Activated naive CD8-positive, alpha-beta T cell (primary cell): Measurements from ENCODE around the gene HBQ1.
"Not testable (repeated sequence)": the region's sequence is repeated elsewhere in the genome, so short reads cannot be mapped to it uniquely, and the experiment has no call there.

Source experiments
- H3K27ac Mint-ChIP-seq: one replicate; pipeline ENCODE4 v1.8.0; 2021; ENCODE audit warnings: mixed read lengths
- H3K27me3 Mint-ChIP-seq: one replicate; pipeline ENCODE4 v1.8.0; 2021; ENCODE audit warnings: mixed read lengths
- H3K36me3 Mint-ChIP-seq: one replicate; pipeline ENCODE4 v1.8.0; 2021; ENCODE audit warnings: mixed read lengths
- H3K4me1 Mint-ChIP-seq: one replicate; pipeline ENCODE4 v1.8.0; 2021; ENCODE audit warnings: low read depth, mixed read lengths
- H3K4me3 Mint-ChIP-seq: one replicate; pipeline ENCODE4 v1.8.0; 2021; ENCODE audit warnings: mild to moderate bottlenecking, mixed read lengths
- H3K9me3 Mint-ChIP-seq: one replicate; pipeline ENCODE4 v1.8.0; 2021; ENCODE audit warnings: low read depth, mixed read lengths

Gene HBQ1

DNA sequence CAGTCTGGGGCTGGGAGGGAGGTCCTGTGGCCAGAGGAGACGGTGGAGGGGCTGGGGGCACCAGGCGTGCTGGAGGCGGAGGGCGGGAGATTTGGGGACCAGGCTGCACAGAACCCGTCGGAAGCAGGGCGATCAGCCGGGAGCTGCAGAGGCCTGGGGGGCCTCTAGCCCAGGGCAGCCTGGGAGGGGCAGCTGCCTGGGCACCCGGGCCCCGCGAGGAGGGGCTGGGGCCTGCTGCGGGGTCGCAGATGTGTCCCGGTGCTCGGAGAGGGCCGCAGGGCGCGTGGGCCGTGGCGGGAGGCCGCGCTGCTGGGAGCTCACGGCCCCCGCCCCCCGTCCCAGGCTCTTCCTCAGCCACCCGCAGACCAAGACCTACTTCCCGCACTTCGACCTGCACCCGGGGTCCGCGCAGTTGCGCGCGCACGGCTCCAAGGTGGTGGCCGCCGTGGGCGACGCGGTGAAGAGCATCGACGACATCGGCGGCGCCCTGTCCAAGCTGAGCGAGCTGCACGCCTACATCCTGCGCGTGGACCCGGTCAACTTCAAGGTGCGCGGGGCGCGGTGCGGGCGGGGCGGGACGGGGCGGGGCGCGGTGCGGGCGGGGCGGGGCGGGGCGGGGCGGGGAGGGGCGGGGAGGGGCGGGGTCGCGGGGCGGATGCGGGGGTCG is 26.6 kb upstream of the HBQ1 start:
- peaks cover 12% of the 10 kb centered on the region for H3K27me3 Mint-ChIP-seq

DNA sequence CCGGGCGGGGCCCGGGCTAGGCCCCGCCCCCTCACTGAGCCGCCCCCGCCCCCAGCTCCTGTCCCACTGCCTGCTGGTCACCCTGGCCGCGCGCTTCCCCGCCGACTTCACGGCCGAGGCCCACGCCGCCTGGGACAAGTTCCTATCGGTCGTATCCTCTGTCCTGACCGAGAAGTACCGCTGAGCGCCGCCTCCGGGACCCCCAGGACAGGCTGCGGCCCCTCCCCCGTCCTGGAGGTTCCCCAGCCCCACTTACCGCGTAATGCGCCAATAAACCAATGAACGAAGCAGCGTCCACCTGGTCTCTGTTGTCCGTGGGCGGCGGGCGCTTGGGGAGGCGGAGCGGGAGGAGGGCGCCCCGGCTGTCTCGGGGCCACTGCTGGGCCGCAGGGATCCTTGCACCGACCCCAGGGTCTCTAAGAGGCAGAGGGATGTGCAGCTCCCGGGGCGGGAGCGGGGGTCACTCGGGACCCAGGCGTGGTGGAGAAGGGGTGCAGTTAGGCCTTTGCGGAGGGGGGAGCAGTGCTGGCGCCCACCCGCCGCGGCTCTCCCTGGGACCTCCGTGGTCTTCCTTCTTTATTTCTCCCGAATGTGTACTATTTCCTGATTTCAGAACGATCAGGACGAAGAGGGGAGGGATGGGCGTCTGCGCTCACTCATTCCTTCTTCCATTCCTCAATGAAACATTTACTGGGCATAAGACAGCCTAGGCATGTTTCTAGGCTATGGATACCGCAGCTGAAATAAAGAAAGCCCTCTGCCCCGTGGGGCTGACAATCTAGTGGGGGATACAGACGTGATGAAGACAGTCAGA is 25.8 kb upstream of the HBQ1 start:
- H3K27me3 Mint-ChIP-seq: peaks cover 16% of the 10 kb centered on the region
- H3K4me1 Mint-ChIP-seq: peaks cover 5% of the 10 kb centered on the region
- peak overlapping the region; percentile 28 for H3K27ac Mint-ChIP-seq
- no peaks in the 10 kb centered on the region for H3K9me3 Mint-ChIP-seq
- H3K36me3 Mint-ChIP-seq: no peaks in the 10 kb centered on the region
- H3K4me3 Mint-ChIP-seq: peak overlapping the region; percentile 89

More for the DNA sequence above, 26.6 kb upstream of the HBQ1 start:
- not testable (repeated sequence) for H3K4me3 Mint-ChIP-seq, H3K36me3 Mint-ChIP-seq, H3K4me1 Mint-ChIP-seq, H3K9me3 Mint-ChIP-seq, H3K27ac Mint-ChIP-seq

DNA sequence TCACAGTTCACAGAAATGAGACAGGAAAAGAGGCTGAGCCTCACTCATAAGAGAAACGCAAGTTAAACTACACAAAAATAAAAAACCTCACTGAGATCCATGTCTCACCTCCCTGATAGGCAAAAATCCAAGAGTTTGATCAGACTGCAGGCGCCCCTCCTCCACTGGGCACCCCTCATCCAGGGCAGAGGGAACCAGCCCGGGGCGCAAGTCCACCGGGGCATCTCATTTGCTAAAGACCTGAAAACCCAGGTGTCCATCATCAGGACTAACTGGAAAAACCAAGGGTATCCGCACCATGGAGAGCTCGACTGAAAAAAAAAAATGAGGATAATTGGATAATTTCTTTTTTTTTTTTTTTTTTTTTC is 25.2 kb upstream of the HBQ1 start:
- peaks cover 18% of the 10 kb centered on the region for H3K27me3 Mint-ChIP-seq
- H3K4me3 Mint-ChIP-seq: peak overlapping the region; percentile 89
- H3K36me3 Mint-ChIP-seq: no peaks in the 10 kb centered on the region
- no peak overlapping the region for H3K27ac Mint-ChIP-seq
- H3K9me3 Mint-ChIP-seq: no peaks in the 10 kb centered on the region
- peaks cover 5% of the 10 kb centered on the region for H3K4me1 Mint-ChIP-seq

DNA sequence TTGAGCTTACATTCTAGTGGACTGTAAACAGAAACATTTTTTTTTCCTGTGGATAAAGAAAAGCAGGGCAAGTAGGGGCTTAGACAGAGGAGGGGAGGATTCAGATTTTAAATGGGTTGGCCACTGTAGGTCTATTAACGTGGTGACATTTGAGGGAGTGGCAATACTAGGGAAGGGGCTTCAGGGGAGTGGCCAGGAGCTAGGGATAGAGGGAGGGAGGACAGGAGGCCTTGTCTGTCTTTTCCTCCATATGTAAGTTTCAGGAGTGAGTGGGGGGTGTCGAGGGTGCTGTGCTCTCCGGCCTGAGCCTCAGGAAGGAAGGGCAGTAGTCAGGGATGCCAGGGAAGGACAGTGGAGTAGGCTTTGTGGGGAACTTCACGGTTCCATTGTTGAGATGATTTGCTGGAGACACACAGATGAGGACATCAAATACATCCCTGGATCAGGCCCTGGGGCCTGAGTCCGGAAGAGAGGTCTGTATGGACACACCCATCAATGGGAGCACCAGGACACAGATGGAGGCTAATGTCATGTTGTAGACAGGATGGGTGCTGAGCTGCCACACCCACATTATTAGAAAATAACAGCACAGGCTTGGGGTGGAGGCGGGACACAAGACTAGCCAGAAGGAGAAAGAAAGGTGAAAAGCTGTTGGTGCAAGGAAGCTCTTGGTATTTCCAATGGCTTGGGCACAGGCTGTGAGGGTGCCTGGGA is 21.0 kb upstream of the HBQ1 start:
- peaks cover 21% of the 10 kb centered on the region for H3K27me3 Mint-ChIP-seq
- H3K27ac Mint-ChIP-seq: no peak overlapping the region
- H3K36me3 Mint-ChIP-seq: no peaks in the 10 kb centered on the region
- peaks cover 5% of the 10 kb centered on the region for H3K4me1 Mint-ChIP-seq
- no peaks in the 10 kb centered on the region for H3K9me3 Mint-ChIP-seq
- H3K4me3 Mint-ChIP-seq: no peak overlapping the region

DNA sequence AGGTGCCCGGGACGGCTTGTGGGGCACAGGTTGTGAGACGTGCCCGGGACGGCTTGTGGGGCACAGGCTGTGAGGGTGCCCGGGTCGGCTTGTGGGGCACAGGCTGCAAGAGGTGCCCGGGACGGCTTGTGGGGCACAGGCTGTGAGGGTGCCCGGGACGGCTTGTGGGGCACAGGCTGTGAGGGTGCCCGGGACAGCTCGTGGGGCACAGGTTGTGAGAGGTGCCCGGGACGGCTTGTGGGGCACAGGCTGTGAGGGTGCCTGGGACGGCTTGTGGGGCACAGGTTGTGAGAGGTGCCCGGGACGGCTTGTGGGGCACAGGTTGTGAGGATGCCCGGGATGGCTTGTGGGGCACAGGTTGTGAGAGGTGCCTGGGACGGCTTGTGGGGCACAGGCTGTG is 20.0 kb upstream of the HBQ1 start:
- H3K27ac Mint-ChIP-seq, H3K36me3 Mint-ChIP-seq, H3K9me3 Mint-ChIP-seq, H3K4me3 Mint-ChIP-seq, H3K4me1 Mint-ChIP-seq: not testable (repeated sequence)
- peaks cover 15% of the 10 kb centered on the region for H3K27me3 Mint-ChIP-seq

DNA sequence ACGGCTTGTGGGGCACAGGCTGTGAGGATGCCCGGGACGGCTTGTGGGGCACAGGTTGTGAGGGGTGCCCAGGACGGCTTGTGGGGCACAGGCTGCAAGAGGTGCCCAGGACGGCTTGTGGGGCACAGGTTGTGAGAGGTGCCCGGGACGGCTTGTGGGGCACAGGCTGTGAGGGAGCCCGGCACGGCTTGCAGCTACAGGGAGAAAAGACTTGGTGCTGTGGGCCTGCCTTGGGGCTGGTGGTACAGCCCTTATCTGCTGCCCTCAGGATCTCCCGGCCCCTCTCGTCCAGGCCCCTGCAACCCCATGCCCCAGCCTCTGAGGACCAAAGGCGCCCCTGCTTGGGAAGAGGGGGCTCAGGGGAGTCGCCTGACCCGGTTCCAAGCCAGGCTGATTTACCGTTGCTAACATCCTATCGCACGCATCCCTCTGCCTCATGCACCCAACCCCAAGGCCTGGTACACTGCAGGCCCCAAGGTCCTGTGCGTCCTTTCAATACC is 19.5 kb upstream of the HBQ1 start:
- no peaks in the 10 kb centered on the region for H3K4me1 Mint-ChIP-seq
- H3K9me3 Mint-ChIP-seq: no peaks in the 10 kb centered on the region
- H3K27ac Mint-ChIP-seq: no peak overlapping the region
- no peaks in the 10 kb centered on the region for H3K36me3 Mint-ChIP-seq
- no peak overlapping the region for H3K4me3 Mint-ChIP-seq
- H3K27me3 Mint-ChIP-seq: peaks cover 13% of the 10 kb centered on the region

DNA sequence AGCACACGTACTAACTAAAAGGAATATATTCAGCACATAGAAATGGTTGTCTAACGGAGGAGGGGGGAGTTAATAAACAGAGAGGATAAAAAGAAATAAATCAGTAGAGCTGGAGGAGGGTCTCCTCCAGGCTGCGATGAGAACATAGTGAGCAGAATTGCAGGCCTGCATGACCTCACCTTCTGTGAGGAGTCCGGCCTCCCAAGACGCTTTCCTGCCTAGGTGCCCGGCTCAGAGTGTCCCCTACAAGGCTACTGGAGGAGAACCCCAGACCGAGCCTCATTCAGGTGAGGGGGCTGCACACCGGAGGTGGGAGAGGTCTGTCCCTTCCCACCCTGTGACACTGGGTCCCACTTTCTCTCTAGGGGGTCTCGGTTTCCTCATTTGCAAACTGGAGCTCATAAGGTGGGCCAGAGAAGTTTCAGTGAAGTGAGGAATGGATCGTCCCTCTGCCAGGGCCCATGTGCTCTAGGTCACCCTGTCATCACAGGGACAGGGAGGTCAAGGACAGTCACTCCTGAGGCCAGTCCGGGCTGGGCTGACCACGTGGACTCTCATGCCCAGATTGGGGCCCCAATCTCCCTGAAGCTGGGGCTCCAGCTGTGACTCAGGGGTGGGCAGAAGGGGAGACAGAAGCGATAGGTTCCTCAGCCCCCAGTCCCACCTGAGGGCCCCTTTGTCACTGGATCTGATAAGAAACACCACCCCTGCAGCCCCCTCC is 17.8 kb upstream of the HBQ1 start:
- Mint-ChIP-seq H3K27me3 (peaks cover 17% of the 10 kb centered on the region), H3K36me3 (no peaks in the 10 kb centered on the region), H3K4me3 (no peak overlapping the region), H3K27ac (no peak overlapping the region), H3K4me1 (peaks cover 1% of the 10 kb centered on the region), H3K9me3 (no peaks in the 10 kb centered on the region)

DNA sequence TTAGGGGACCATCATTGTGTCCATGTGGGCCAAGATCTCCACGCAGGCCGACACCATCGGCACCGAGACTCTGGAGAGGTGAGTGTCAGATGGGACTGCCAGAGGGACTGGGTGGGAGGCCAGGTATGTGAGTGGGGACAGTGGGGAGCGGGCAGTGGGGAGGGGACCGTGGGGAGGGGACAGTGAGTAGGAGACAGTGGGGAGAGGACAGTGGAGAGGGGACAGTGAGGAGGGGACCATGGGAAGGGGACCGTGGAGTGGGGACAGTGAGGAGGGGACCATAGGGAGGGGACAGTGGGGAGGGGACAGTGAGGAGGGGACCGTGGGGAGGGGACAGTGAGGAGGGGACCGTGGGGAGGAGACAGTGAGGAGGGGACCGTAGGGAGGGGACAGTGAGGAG is 17.1 kb upstream of the HBQ1 start:
- H3K27me3 Mint-ChIP-seq: peaks cover 17% of the 10 kb centered on the region
- H3K36me3 Mint-ChIP-seq, H3K4me1 Mint-ChIP-seq, H3K9me3 Mint-ChIP-seq, H3K27ac Mint-ChIP-seq, H3K4me3 Mint-ChIP-seq: not testable (repeated sequence)

DNA sequence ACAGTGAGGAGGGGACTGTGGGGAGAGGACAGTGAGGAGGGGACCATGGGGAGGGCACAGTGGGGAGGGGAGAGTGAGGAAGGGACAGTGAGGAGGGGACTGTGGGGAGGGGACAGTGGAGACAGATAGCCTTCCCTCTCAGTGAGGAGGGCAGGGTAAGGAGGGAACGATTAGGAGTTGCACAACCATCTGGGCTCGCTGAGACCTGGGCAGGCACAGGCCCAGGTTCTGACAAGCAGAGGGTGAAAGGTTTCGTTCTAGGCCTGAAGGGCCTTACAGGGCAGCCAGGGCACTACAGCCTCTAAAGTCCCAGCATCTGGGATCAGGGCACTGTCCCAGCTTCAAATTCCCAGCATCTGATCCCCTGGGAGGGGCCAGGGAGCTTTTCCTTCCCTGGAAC is 16.6 kb upstream of the HBQ1 start:
- Mint-ChIP-seq H3K27me3 (peaks cover 18% of the 10 kb centered on the region), H3K4me3 (peak overlapping the region; percentile 49)
- H3K27ac Mint-ChIP-seq, H3K36me3 Mint-ChIP-seq, H3K9me3 Mint-ChIP-seq, H3K4me1 Mint-ChIP-seq: not testable (repeated sequence)

DNA sequence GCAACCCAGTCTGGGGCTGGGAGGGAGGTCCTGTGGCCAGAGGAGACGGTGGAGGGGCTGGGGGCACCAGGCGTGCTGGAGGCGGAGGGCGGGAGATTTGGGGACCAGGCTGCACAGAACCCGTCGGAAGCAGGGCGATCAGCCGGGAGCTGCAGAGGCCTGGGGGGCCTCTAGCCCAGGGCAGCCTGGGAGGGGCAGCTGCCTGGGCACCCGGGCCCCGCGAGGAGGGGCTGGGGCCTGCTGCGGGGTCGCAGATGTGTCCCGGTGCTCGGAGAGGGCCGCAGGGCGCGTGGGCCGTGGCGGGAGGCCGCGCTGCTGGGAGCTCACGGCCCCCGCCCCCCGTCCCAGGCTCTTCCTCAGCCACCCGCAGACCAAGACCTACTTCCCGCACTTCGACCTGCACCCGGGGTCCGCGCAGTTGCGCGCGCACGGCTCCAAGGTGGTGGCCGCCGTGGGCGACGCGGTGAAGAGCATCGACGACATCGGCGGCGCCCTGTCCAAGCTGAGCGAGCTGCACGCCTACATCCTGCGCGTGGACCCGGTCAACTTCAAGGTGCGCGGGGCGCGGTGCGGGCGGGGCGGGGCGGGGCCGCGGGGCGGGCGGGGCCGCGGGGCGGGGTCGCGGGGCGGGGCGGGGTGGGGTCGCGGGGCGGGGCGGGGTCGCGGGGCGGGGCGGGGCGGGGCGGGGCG is 16.0 kb upstream of the HBQ1 start:
- not testable (repeated sequence) for H3K36me3 Mint-ChIP-seq, H3K4me1 Mint-ChIP-seq, H3K4me3 Mint-ChIP-seq, H3K9me3 Mint-ChIP-seq, H3K27ac Mint-ChIP-seq
- H3K27me3 Mint-ChIP-seq: peaks cover 17% of the 10 kb centered on the region

DNA sequence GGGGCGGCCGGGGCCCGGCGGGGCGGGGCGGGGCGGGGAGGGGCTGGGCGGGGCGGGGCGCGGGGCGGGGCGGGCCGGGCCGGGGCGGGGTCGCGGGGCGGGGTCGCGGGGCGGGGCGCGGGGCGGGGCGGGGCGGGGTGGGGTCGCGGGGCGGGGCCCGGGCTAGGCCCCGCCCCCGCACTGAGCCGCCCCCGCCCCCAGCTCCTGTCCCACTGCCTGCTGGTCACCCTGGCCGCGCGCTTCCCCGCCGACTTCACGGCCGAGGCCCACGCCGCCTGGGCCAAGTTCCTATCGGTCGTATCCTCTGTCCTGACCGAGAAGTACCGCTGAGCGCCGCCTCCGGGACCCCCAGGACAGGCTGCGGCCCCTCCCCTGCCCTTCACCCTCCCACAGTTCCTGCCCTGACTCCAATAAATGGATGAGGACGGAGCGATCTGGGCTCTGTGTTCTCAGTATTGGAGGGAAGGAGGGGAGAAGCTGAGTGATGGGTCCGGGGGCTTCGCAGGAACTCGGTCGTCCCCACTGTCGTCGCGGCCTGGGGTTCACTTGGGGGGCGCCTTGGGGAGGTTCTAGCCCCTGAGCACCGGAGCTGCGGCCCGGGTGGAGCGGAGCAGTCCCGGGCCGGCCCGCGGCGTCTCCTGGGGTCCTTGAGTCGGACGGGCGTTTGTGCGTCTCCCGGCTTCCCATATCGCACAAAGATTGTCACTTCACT is 15.3 kb upstream of the HBQ1 start:
- no peaks in the 10 kb centered on the region for H3K9me3 Mint-ChIP-seq
- no peak overlapping the region for H3K27ac Mint-ChIP-seq
- peaks cover 1% of the 10 kb centered on the region for H3K4me1 Mint-ChIP-seq
- peak overlapping the region; percentile 49 for H3K4me3 Mint-ChIP-seq
- H3K36me3 Mint-ChIP-seq: no peaks in the 10 kb centered on the region
- peaks cover 14% of the 10 kb centered on the region for H3K27me3 Mint-ChIP-seq

DNA sequence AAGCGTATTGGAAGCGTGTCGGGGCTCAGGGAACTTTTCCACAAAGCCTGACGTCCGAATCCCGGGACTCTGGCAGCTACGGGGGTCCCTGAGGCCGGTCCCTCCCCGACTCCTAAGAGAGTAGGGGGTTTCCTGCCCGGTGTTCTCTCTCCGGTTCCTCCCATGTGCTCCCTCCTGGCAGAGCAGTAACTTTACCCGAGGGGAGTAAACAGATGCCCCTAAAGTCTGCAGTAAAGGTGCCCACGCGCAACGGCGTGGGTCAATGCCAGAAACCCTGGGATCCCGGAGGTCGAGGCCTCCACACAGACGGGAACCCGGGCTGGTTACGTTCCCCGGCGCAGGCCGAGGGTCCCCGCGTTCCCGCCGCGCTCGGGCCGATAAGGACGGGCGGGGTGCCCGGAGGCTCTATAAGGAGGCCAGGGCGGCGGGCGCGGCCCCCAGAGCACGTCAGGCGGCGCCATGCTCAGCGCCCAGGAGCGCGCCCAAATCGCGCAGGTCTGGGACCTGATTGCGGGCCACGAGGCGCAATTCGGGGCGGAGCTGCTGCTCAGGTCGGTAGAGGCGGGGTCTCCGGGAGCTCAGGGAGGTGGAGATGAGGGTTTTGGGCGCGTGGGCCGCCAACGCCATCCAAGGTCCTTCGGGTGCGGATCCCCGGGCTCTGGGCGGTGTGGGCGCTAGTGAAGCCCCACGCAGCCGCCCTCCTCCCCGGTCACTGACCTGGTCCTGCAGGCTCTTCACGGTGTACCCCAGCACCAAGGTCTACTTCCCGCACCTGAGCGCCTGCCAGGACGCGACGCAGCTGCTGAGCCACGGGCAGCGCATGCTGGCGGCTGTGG is 14.5 kb upstream of the HBQ1 start, which contains the start of gene HBM:
Gene HBM, plus strand, starts transcription at position 440 of the 836 bp plus-strand sequence. Its CDS starts 20 bp downstream, at position 460.
- H3K27me3 Mint-ChIP-seq: peaks cover 15% of the 10 kb centered on the region
- H3K4me3 Mint-ChIP-seq: peak within 1 kb of the TSS; percentile 49
- H3K36me3 Mint-ChIP-seq: no peaks in the 10 kb centered on the region
- H3K4me1 Mint-ChIP-seq: peaks cover 1% of the 10 kb centered on the region
- H3K27ac Mint-ChIP-seq: no peak within 1 kb of the TSS
- no peaks in the 10 kb centered on the region for H3K9me3 Mint-ChIP-seq
